ENCODE results near the gene LAMA2. TPM values are rescaled to one million over a fixed set of nuclear protein-coding genes. Genes with fewer than 3 reads are reported as not detected.

Gene LAMA2
- total and polyA plus RNA-seq, 2 of the 8 experiments (the other 6 are each of a cell fraction or from before 2014, with no cell fraction given), result 1.3 to 3.8 TPM

GRCh38 chr6:129242546-129242945 lies 359.6 kb downstream of the LAMA2 start:
- no peak overlapping the region for H4K91ac ChIP-seq (replicated peaks; ENCODE audit: insufficient read length, low read length)
- no peak overlapping the region for H2AFZ ChIP-seq (ENCODE audit: low read length)
- H3K56ac ChIP-seq (replicated peaks; ENCODE audit: insufficient read length, low read depth, low read length), result no peak overlapping the region
- no peak for DNase-seq (ENCODE audit: low read depth in 1 of 2, low spot score in 2 of 2)
- no peak overlapping the region for H2BK15ac ChIP-seq (ENCODE audit: low read length)
- H2AK5ac ChIP-seq (ENCODE audit: low read depth, low read length), result no peak overlapping the region
- no peaks in the 10 kb centered on the region for H3K4me1 ChIP-seq (replicated peaks in 1 of 4; ENCODE audit: control insufficient read depth in 3 of 4, insufficient read depth in 4 of 4, low read length in 3 of 4)
- no peaks in the 10 kb centered on the region for H3K27me3 ChIP-seq (replicated peaks in 1 of 4; ENCODE audit: control insufficient read depth in 3 of 4, extremely low read depth in 1 of 4, insufficient read depth in 3 of 4, low read length in 3 of 4)
- H3K79me2 ChIP-seq (ENCODE audit: control insufficient read depth in 1 of 2, insufficient read depth in 2 of 2, low read length in 2 of 2), result no peaks in the 10 kb centered on the region
- H4K20me1 ChIP-seq (replicated peaks in 1 of 2; ENCODE audit: control insufficient read depth in 1 of 2, insufficient read depth in 2 of 2, low read length in 2 of 2), result no peaks in the 10 kb centered on the region
- no peak overlapping the region for H3K4me3 ChIP-seq (ENCODE audit: extremely low read depth in 1 of 4, insufficient read depth in 2 of 4, low read depth in 3 of 4, low read length in 4 of 4)
- no peaks in the 10 kb centered on the region for H3K23me2 ChIP-seq (ENCODE audit: low read depth, low read length)
- FAIRE-seq, result no peak
- H3K18ac ChIP-seq (ENCODE audit: extremely low read depth, low read length), result no peak overlapping the region
- H4K8ac ChIP-seq (ENCODE audit: extremely low read depth, insufficient read depth, low read length), result no peak overlapping the region
- no peak overlapping the region for H4K5ac ChIP-seq (ENCODE audit: insufficient read length, low read depth, low read length)
- no peak overlapping the region for H2BK120ac ChIP-seq (replicated peaks; ENCODE audit: low read depth, low read length)
- H3K27ac ChIP-seq (ENCODE audit: low read depth, low read length), result no peak overlapping the region
- no peak overlapping the region for H2BK12ac ChIP-seq (ENCODE audit: low read depth, low read length)
- H2BK20ac ChIP-seq (ENCODE audit: low read length), result no peak overlapping the region
- H3K36me3 ChIP-seq (ENCODE audit: control insufficient read depth in 2 of 4, insufficient read depth in 4 of 4, low read length in 3 of 4), result no peaks in the 10 kb centered on the region
- H3K79me1 ChIP-seq (ENCODE audit: low read depth, low read length), result no peaks in the 10 kb centered on the region
- H2BK5ac ChIP-seq (ENCODE audit: low read depth, low read length), result no peak overlapping the region
- POLR2A ChIA-PET (ENCODE audit: partially characterized antibody), result no interaction called here
- no peak overlapping the region for H3K9ac ChIP-seq (replicated peaks in 1 of 4; ENCODE audit: extremely low read depth in 1 of 4, low read depth in 3 of 4, low read length in 3 of 4)
- no peak overlapping the region for H3K23ac ChIP-seq (ENCODE audit: insufficient read length)
- H3K9me3 ChIP-seq (ENCODE audit: insufficient read depth in 2 of 2, low read depth in 1 of 2, low read length in 1 of 2), result no peaks in the 10 kb centered on the region
- H3K4ac ChIP-seq (replicated peaks; ENCODE audit: insufficient read length, low read depth, low read length), result no peak overlapping the region
- H3K14ac ChIP-seq (ENCODE audit: insufficient read length), result no peak overlapping the region
- H3K4me2 ChIP-seq (ENCODE audit: insufficient read depth in 1 of 2, low read depth in 2 of 2, low read length in 2 of 2), result no peak overlapping the region
- CTCF ChIA-PET (ENCODE audit: partially characterized antibody), result interaction anchor here (4.7 kb wide), 1 partner anchor 10 kb away, joined by 23 read pairs; no protein-coding TSS in a partner anchor
- WGBS, 2 experiments (ENCODE audit: extremely low coverage in 1 of 2, insufficient coverage in 1 of 2, insufficient read length in 1 of 2, insufficient replicate concordance in 2 of 2, low coverage in 1 of 2, low lambda C conversion rate in 2 of 2, missing lambda C conversion rate in 1 of 2), result 91% methylated on average over 2 of the region's 2 CpGs; no CpG with 5 or more reads in 1 of the 2 experiments
- TF ChIP-seq YY1 (IDR thresholded peaks at IDR 0.05; ENCODE audit: low read depth, low read length), result no peak
- TF ChIP-seq ATF3 (IDR thresholded peaks at IDR 0.05; ENCODE audit: insufficient read depth, low read depth, low read length), result no peak
- TF ChIP-seq FOSL1 (IDR thresholded peaks at IDR 0.05; ENCODE audit: insufficient read depth, low read depth, low read length), result no peak
- TF ChIP-seq HDAC2 (IDR thresholded peaks at IDR 0.05; ENCODE audit: borderline replicate concordance in 1 of 2, low read depth in 2 of 2, low read length in 2 of 2), result no peak
- TF ChIP-seq RBBP5 (IDR thresholded peaks at IDR 0.05; ENCODE audit: borderline replicate concordance, low read depth, low read length), result no peak
- TF ChIP-seq CEBPB (IDR thresholded peaks at IDR 0.05; ENCODE audit: low read depth, low read length), result no peak
- no peak for TF ChIP-seq GABPA (IDR thresholded peaks at IDR 0.05; ENCODE audit: borderline replicate concordance, insufficient read depth, low read length)
- TF ChIP-seq POLR2AphosphoS5 (IDR thresholded peaks at IDR 0.05; ENCODE audit: low read depth, low read length), result no peak
- TF ChIP-seq SAP30 (IDR thresholded peaks at IDR 0.05; ENCODE audit: insufficient read depth, insufficient replicate concordance, low read length), result no peak
- no peak for TF ChIP-seq TCF12 (IDR thresholded peaks at IDR 0.05; ENCODE audit: low read depth, low read length)
- no peak for TF ChIP-seq POU5F1 (IDR thresholded peaks at IDR 0.05; ENCODE audit: low read depth, low read length)
- TF ChIP-seq RFX5 (IDR thresholded peaks at IDR 0.05; ENCODE audit: borderline replicate concordance, low read depth, low read length), result no peak
- no peak for TF ChIP-seq NRF1 (IDR thresholded peaks at IDR 0.05; ENCODE audit: low read depth, low read length)
